Fibroblast of skin of left biceps (primary cell): ENCODE data around the gene USHBP1.

Experiments
- DNase-seq, 2 experiments: peaks; one replicate each; pipeline ENCODE4 v3.0.0-alpha.2; 2013; ENCODE audit warnings: low read depth in 2 of 2

Gene USHBP1

DNA sequence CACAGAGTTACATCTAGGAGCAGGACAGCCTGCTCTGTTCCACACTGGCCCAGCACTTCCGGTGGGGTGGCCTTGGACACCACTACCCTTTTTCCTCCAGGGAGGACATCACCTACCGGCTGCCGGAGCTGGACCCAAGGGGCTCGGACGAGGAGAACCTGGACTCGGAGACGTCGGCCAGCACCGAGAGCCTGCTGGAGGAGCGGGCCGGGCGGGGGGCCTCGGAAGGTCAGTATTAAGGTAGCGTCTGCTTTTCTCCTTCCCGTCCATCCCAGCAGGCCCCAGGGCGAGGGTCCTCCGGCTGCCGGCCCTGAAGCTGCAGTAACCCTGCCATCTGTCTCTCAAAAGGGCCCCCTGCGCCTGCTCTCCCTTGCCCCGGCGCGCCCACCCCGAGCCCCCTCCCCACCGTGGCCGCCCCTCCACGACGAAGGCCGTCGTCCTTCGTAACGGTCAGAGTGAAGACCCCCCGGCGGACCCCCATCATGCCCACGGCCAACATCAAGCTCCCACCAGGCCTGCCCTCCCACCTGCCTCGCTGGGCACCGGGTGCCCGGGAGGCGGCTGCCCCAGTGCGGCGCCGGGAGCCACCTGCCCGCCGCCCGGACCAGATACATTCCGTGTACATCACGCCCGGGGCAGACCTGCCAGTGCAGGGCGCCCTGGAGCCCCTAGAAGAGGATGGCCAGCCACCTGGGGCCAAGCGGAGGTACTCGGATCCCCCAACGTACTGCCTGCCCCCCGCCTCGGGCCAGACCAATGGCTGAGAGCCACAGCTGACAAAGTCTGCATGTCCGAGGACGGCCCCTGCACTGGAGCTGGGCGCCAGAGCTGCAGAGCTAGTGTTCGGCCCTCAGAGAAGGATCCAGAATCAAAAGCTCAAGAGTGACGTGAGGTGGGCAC lies 52.7 kb downstream of the USHBP1 start:
- no peak for DNase-seq

DNA sequence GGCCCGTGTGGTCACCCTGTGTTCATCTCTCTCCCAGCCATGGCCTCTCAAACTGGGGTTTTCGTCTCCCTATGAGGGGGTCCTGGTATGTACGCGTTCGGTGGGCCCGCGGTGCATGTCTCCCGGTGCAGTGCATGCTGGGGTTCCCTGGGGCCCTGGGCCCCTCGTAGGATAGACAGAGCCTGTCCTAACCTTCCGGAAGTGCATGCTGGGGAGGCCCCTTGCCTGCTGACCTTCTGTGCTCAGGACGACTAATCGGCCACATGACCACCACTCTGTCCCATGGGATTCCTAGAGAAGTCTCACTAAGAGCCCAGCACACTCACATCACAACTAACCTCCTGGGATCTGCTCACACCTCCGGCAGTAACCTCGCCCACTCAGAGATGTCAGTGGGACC lies 54.2 kb downstream of the USHBP1 start:
- DNase-seq: no peak

DNA sequence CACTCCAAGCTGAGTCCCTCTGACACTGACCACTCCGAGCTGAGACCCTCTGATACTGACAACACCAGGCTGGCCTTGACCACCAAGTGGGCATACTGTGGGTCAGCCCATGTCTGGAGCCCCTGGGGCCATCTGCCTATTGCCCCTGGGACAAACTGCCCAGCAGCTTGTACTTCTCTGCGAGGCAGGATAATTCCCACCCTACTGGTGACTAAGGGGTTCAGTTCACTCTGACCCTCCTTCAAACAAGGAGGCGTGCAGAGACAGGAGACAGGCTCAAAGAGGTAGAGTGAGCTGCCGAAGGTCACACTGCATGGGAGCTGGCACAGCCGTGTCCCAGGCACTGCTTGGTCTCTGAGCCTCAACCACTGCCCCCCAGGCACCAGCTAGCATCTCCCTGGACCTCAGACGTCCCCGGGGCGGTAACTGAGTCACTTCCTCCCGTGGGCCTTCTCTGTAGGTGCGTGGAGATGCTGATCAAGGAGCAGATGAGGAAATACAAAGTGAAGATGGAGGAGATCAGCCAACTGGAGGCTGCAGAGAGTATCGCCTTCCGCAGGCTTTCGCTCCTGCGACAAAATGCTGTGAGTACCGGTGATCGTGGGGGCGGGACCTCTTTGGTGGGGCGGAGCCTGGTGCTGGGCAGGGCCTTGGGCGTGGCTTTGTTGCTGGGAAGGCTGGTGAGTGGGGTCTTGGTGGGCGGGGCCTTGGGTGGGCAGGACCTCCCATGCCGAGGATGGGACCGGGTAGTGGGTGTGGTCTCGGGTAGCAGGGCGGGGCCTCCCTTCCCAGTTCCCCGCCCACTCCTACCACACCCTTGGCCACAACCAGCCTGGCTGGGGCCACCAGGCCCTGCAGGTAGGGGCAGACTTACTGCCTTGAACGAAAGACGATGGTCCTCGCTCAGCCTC lies 55.2 kb downstream of the USHBP1 start:
- DNase-seq: no peak

DNA sequence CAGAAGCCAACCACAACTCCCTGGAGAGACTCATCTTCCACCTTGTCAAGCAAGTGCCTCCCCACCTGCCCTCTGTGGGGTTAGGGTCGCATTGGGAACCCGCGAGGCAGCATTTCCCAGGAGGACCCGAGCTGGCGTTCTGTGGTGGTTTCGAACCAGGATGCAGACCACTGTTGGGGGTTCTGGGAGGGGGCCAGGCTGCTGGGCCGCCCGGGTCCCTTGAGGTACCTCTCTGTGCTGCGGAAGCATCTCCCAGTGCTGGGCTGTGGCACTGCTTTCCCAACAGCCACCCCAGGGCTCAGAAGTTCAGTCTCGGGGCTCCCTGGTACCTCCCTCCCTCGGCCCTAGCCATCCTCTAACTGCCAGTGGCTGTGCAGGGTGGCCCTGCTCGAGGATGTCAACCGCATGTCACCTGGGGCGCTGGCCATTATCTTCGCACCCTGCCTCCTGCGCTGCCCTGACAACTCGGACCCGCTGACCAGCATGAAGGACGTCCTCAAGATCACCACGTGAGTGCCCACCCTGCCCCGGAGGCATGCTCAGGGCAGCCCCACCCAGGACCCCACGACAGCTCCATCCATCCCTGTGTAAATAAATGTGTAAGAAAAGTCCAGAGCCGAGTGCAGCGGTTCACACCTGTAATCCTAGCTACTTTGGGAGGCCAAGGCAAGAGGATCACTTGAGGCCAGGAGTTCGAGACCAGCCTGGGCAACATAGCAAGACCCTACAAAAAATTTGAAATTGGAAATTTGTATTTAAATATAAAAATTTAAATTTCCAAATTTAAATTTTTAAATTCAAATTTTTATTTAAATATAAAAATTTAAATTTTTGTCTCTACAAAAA lies 57.6 kb downstream of the USHBP1 start:
- DNase-seq: no peak

DNA sequence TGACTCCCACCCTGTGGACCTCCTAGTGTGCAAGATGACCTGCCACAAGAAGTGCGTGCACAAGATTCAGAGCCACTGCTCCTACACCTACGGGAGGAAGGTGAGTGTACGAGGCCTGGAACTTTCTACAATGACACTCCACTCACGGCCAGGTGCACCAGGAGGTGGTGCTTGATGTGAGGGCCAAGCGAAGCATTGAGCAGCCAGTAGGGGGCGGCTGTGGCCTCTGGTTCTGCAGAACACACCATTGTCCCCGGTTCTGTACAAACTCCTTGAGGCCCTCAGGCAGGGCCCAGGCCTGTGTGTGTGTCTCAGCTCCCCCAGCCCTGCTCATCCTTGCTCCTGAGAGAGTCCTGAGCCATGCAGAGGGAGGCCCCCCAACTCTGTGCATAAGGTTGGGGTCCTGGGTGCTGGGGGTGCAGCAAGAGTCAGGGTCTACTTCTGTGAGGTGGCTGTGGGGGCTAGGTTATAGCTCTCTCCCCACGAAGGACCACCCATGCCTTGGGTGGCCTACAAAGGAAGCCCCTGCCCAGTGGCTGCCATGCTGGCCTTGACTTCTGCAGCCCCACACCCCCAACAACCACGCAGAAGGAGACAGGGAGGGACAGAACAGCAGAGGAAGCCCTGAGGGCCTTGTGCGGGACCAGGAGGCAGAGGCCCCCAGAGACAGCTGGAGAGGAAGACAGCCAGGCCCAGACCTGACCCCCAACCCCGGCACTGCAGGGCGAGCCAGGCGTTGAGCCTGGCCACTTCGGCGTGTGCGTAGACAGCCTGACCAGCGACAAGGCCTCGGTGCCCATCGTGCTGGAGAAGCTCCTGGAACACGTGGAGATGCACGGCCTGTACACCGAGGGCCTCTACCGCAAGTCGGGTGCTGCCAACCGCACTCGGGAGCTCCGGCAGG lies 59.1 kb downstream of the USHBP1 start:
- no peak for DNase-seq

DNA sequence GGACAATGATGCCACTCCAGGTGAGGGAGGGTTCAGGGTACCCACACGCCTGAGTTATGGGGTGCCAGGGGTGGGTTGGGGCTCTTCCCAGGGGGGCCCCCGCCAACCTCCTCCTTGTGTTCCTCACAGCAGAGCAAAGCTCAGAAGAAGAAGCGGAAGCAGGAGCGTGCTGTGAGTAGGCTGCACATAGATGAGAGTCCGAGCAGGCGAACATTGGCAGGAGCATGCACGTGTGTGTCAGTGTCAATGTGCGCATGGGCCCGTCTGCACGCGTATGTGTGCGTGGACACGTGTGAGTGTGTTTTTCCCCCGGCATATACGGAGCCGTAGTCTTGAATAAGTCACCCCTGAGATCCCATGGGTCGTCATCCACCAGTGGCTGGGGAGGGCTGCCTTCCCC lies 61.8 kb downstream of the USHBP1 start:
- no peak for DNase-seq

DNA sequence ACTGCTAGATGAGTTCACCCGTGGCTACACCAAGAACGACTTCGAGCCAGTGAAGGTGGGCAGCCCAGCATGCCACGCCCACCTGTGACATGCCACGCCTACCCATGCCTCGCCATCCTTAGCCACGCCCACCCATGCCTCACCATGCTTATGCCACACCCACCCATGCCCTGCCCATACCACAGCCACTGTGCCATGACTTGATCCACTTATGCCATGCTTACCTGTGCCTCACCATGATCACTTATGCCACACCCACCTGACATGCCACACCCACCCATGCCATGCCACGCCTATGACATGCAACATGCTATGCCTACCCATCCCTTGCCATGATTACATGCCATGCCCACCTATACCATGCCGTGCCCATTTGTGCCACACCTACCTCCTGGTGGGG lies 62.3 kb downstream of the USHBP1 start:
- no peak for DNase-seq

DNA sequence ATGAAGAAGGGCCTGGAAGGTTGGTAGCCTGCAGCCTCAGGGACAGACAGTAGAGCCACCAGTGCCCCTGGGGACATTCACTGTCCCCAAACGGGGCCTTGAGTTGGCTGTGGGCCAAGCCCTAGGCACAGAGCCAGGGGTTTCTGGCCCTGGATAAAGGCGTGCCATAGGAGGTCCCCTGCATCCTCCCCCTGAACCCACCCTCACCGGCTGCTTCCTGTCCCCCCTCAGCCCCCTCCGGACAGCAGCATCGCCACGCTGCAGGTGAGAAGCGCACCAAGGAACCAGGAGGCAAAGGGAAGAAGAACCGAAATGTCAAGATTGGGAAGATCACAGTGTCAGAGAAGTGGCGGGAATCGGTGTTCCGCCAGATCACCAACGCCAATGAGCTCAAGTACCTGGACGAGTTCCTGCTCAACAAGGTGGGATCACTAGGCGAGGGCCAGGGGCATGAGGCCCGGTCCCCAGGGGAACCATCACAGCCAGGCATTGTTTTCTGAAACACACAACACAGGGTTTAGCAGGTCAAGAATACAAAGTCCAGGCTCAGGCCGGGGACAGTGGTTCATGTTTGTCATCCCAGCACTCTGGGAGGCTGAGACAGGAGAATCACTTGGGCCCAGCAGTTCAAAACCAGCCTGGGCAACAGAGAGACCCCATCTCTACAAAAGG lies 64.0 kb downstream of the USHBP1 start:
- no peak for DNase-seq
